ENCODE data around the gene SPARC. TPM values are rescaled to one million over a fixed set of nuclear protein-coding genes. Genes with fewer than 3 reads are reported as not detected.

SPARC gene
- total RNA-seq, 1 experiment from 2014 or later: not detected

DNA sequence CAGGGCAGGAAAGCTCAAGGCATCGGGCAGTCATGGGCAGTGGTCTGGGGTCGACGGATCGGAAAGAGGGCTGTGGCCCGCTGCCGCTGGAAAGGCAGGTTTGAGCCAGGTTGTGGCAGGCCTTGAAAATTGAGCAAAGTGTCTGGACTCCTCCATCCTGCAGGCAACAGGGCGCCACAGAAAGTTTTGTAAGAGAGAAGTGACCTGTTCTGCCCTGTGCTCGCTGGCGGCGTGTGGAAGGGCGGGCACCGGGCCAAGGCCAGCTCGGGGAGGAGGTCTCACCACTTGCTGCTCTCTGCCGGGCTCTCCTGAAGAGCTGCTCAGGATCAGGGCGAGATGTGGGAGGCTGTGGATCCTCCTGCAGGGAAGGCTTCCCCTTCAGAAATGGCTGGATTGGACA lies 54.2 kb downstream of the SPARC start:
- Mint-ChIP-seq H3K27me3 (ENCODE audit: unreplicated experiment) (peaks cover 93% of the 10 kb centered on the region), H3K36me3 (ENCODE audit: insufficient read depth, unreplicated experiment) (no peaks in the 10 kb centered on the region), H3K9me3 (ENCODE audit: low read depth, unreplicated experiment) (no peaks in the 10 kb centered on the region), H3K4me3 (ENCODE audit: low read depth, unreplicated experiment) (no peak overlapping the region), H3K4me1 (ENCODE audit: low read depth, unreplicated experiment) (peaks cover 11% of the 10 kb centered on the region), H3K27ac (ENCODE audit: unreplicated experiment) (no peak overlapping the region)
- CTCF ChIA-PET: interaction anchor here (1.9 kb wide), 1 partner anchor 20 kb away, joined by 4 read pairs; no protein-coding TSS in a partner anchor
- intact Hi-C loops (cut with micrococcal nuclease; ENCODE audit: unreplicated experiment): no loop called here
- no peak for DNase-seq
- TF ChIP-seq, protein P1, sequence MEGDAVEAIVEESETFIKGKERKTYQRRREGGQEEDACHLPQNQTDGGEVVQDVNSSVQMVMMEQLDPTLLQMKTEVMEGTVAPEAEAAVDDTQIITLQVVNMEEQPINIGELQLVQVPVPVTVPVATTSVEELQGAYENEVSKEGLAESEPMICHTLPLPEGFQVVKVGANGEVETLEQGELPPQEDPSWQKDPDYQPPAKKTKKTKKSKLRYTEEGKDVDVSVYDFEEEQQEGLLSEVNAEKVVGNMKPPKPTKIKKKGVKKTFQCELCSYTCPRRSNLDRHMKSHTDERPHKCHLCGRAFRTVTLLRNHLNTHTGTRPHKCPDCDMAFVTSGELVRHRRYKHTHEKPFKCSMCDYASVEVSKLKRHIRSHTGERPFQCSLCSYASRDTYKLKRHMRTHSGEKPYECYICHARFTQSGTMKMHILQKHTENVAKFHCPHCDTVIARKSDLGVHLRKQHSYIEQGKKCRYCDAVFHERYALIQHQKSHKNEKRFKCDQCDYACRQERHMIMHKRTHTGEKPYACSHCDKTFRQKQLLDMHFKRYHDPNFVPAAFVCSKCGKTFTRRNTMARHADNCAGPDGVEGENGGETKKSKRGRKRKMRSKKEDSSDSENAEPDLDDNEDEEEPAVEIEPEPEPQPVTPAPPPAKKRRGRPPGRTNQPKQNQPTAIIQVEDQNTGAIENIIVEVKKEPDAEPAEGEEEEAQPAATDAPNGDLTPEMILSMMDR (IDR thresholded peaks at IDR 0.05; ENCODE audit: unreplicated experiment): no peak
- no TSS peak for BruUV-seq (replicated peaks)

DNA sequence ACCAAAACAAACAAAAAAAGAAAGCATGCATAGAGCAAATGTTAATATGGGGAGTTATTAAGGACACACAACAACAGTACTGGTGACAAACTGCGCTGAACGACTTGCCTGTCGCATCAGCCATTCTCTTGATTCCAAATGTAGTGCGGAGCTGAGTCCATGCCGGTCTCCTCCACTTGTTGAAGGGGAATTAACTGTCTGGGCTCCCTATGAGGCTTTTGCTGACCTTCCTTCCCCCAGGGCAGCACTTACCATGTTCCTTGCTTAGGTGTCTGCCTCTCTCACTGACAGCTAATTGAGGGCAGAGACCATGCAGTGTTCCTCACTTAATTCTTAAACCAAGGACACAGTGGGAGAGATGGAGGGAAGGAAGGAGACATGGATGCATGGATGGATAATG lies 54.8 kb downstream of the SPARC start:
- no peaks in the 10 kb centered on the region for H3K9me3 Mint-ChIP-seq (ENCODE audit: low read depth, unreplicated experiment)
- peaks cover 93% of the 10 kb centered on the region for H3K27me3 Mint-ChIP-seq (ENCODE audit: unreplicated experiment)
- H3K36me3 Mint-ChIP-seq (ENCODE audit: insufficient read depth, unreplicated experiment): no peaks in the 10 kb centered on the region
- CTCF ChIA-PET: interaction anchor here (1.9 kb wide), 1 partner anchor 21 kb away, joined by 4 read pairs; no protein-coding TSS in a partner anchor
- intact Hi-C loops (cut with micrococcal nuclease; ENCODE audit: unreplicated experiment): no loop called here
- TF ChIP-seq, protein P1 (IDR thresholded peaks at IDR 0.05; ENCODE audit: unreplicated experiment): no peak
- no TSS peak for BruUV-seq (replicated peaks)
- no peak overlapping the region for H3K4me3 Mint-ChIP-seq (ENCODE audit: low read depth, unreplicated experiment)
- peaks cover 11% of the 10 kb centered on the region for H3K4me1 Mint-ChIP-seq (ENCODE audit: low read depth, unreplicated experiment)
- H3K27ac Mint-ChIP-seq (ENCODE audit: unreplicated experiment): no peak overlapping the region
- DNase-seq: no peak

DNA sequence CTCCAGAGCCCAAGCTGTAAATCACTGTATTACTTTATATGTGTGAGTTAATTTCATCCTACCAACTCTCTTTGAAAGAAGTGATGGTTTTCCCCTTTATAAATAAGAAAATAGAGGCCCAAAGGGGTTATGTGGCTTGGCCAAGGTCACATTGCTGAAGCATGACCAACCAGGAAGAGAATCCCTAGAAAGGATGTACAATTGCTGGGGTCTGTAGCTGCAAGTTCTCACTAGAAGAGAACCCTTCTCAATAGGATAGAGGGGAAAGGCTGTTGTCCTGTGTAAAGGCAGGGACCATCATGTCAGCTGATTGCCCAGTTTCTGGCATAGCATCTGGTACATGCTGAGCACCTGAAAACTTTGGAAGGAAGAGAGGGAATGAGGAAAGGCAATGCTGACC lies 56.6 kb downstream of the SPARC start:
- intact Hi-C loops (cut with micrococcal nuclease; ENCODE audit: unreplicated experiment): no loop called here

DNA sequence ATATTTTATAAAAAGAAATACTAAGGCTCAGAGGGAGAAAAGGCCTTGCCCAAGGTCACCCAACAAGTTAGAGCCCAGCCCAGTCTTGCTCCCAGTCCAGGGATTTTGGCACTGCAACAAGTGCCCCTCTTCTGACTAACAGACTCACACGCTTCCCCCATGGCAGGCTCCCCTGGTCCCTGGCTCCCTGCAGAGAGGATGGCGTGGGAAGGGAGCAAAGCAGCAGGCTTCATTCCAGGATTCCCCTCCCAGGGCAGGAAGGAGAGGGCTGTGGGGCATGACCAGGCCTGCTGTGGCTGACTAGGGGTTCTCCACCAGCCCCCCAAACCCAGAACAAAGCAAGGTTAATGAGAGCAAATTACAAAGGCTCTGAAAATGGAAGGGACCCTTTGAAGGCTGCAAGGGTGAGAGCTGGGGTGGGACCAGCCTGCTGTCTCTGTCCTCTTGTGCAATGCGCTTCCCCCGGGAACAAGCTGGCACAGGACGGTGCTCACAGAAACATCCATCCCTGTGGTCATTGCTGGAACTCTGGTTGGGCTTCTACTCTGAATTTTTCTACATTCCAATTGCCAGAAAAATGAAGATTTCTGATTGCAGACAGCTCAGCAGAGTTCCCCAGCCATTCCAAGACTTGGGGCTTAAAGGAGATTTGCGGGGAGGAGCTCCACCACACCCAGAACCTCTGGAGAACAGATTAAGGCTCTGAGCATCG lies 58.4 kb downstream of the SPARC start:
- Mint-ChIP-seq H3K27me3 (ENCODE audit: unreplicated experiment) (peaks cover 98% of the 10 kb centered on the region), H3K4me3 (ENCODE audit: low read depth, unreplicated experiment) (no peak overlapping the region), H3K36me3 (ENCODE audit: insufficient read depth, unreplicated experiment) (no peaks in the 10 kb centered on the region), H3K9me3 (ENCODE audit: low read depth, unreplicated experiment) (no peaks in the 10 kb centered on the region), H3K27ac (ENCODE audit: unreplicated experiment) (no peak overlapping the region), H3K4me1 (ENCODE audit: low read depth, unreplicated experiment) (peaks cover 11% of the 10 kb centered on the region)
- no TSS peak for BruUV-seq (replicated peaks)
- DNase-seq: no peak
- intact Hi-C loops (cut with micrococcal nuclease; ENCODE audit: unreplicated experiment): no loop called here
- CTCF ChIA-PET: no interaction called here
- TF ChIP-seq, protein P1 (IDR thresholded peaks at IDR 0.05; ENCODE audit: unreplicated experiment): no peak

More for the DNA sequence above, 56.6 kb downstream of the SPARC start:
- TF ChIP-seq, protein P1 (IDR thresholded peaks at IDR 0.05; ENCODE audit: unreplicated experiment): no peak
- Mint-ChIP-seq H3K9me3 (ENCODE audit: low read depth, unreplicated experiment) (no peaks in the 10 kb centered on the region), H3K36me3 (ENCODE audit: insufficient read depth, unreplicated experiment) (no peaks in the 10 kb centered on the region), H3K4me3 (ENCODE audit: low read depth, unreplicated experiment) (no peak overlapping the region), H3K27me3 (ENCODE audit: unreplicated experiment) (peaks cover 91% of the 10 kb centered on the region), H3K4me1 (ENCODE audit: low read depth, unreplicated experiment) (peaks cover 11% of the 10 kb centered on the region), H3K27ac (ENCODE audit: unreplicated experiment) (no peak overlapping the region)
- DNase-seq: no peak
- no TSS peak for BruUV-seq (replicated peaks)
- CTCF ChIA-PET: no interaction called here
